Mononuclear cell (primary cell): ENCODE results near the gene CLDN11. TPM values are rescaled to one million over a fixed set of nuclear protein-coding genes. Genes with fewer than 3 reads are reported as not detected.

Experiments used
- H3K27me3 ChIP-seq: 2 replicates; pipeline ENCODE4 v1.6.0; 2011; ENCODE audit warnings: low read length, control low read depth; ENCODE audit not compliant: insufficient read depth
- H3K4me1 ChIP-seq: 2 replicates; pipeline ENCODE4 v1.5.1; 2011; ENCODE audit warnings: mild to moderate bottlenecking, low read length, control low read depth; ENCODE audit not compliant: insufficient read depth
- H3K4me3 ChIP-seq: 2 replicates; pipeline ENCODE4 v1.5.1; 2011; ENCODE audit warnings: mild to moderate bottlenecking, low read length, moderate library complexity
- H3K9me3 ChIP-seq: 2 replicates; pipeline ENCODE4 v1.5.1; 2011; ENCODE audit warnings: low read depth, mild to moderate bottlenecking, control low read depth, low read length
- total RNA-seq: library from RNA; depleted of rRNA; stranded (reverse); fragments of >200 nt; gene quantifications from one replicate; pipeline ENCODE4 v1.2.3, GENCODE V29; 2012

CLDN11 gene
- total RNA-seq, 1 donor: 0.21 TPM

- H3K9me3 ChIP-seq: no peaks in the 10 kb centered on the region
- peaks cover 11% of the 10 kb centered on the region for H3K27me3 ChIP-seq
- H3K4me1 ChIP-seq: no peaks in the 10 kb centered on the region
- H3K4me3 ChIP-seq: no peak overlapping the region
These were observed 54.7 kb downstream of the CLDN11 start for GRCh38 chr3:170473358-170473757.

DNA sequence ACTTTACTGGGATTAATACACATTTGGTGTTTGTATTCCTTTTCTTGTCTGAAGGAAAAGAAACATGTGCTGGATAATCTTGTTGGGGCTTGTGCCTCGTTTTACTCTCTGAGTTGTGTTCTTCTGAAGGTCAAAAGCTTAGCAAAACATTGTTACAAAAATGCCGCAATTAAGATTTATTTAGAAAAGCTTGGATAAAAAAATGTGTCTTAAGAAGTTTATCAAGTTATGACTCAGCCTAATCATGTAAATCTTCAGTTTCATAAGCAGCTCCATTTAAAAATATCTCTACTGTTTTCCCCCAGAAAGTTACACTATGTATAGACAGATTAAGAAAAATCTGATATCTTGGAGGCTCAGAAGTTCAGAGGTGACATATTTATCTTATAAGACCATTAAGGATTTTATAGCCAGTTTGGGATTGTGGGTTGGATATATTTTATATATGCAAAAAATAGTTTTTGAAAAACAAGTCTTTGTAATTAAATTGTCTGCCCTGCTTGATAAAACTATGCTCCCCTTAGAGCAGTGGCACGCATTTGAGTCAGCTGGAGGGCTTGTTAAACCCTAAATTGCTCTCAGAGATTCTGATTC, 56.5 kb downstream of the CLDN11 start:
- H3K4me3 ChIP-seq: no peak overlapping the region
- H3K27me3 ChIP-seq: peaks cover 7% of the 10 kb centered on the region
- no peaks in the 10 kb centered on the region for H3K9me3 ChIP-seq
- H3K4me1 ChIP-seq: no peaks in the 10 kb centered on the region

GRCh38 chr3:170476291-170476690, 57.6 kb downstream of the CLDN11 start:
- H3K4me1 ChIP-seq: no peaks in the 10 kb centered on the region
- H3K9me3 ChIP-seq: no peaks in the 10 kb centered on the region
- peaks cover 2% of the 10 kb centered on the region for H3K27me3 ChIP-seq
- H3K4me3 ChIP-seq: no peak overlapping the region

DNA sequence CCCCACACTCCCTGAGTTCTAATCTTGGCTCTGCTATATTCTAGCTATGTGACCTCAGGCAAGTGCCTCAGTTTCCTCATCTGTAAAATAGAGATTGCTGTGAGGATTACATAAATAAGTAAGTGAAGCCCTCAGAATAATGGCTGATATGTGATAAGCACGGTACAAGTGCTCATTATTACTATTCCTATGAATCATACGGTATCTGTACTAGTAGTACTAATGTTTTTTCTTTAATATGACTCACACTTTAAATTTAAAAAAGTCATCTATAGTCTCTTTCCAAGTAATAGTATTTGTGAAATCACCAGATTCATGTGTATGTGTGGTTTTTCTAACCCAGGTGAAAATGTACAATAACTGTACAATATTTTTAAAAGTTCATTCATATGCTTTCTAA, 58.7 kb downstream of the CLDN11 start:
- Histone ChIP-seq H3K9me3 (no peaks in the 10 kb centered on the region), H3K4me1 (no peaks in the 10 kb centered on the region), H3K27me3 (peaks cover 2% of the 10 kb centered on the region), H3K4me3 (no peak overlapping the region)

GRCh38 chr3:170480111-170480510, 61.4 kb downstream of the CLDN11 start:
- Histone ChIP-seq H3K4me3 (no peak overlapping the region), H3K27me3 (peaks cover 2% of the 10 kb centered on the region), H3K9me3 (no peaks in the 10 kb centered on the region), H3K4me1 (no peaks in the 10 kb centered on the region)

DNA sequence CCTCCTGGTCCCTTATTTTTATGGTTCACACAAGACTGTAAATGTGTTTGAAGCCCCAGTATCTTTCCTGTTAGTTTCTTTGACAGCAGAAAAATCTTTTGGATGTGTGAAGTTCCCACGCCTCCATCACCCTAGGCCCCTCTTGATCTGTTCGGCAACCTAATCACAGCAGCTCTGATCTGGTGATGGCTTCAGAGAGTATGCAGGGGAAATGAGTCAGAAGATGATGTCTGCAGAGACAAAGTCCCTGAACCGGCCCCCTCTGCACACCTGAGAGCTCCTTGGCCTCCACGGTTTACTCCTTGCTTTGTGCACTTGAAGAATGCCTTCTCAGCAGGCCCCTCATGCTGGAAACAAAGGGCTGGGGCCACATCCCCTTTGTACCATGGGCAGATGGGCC, 63.5 kb downstream of the CLDN11 start:
- no peaks in the 10 kb centered on the region for H3K9me3 ChIP-seq
- H3K4me3 ChIP-seq: no peak overlapping the region
- H3K27me3 ChIP-seq: peaks cover 1% of the 10 kb centered on the region
- no peaks in the 10 kb centered on the region for H3K4me1 ChIP-seq

- Histone ChIP-seq H3K9me3 (no peaks in the 10 kb centered on the region), H3K27me3 (no peaks in the 10 kb centered on the region), H3K4me3 (no peak overlapping the region), H3K4me1 (no peaks in the 10 kb centered on the region)
These were observed 65.0 kb downstream of the CLDN11 start for GRCh38 chr3:170483485-170484262.

Other genes with a start within 250 kb of the CLDN11 start
- 152 TPM for gene PHC3, start 237.1 kb upstream of the CLDN11 start, total RNA-seq
- 20.0 TPM for gene PRKCI, start 196.4 kb upstream of the CLDN11 start, total RNA-seq
- 107 TPM for gene SKIL, start 61.2 kb upstream of the CLDN11 start, total RNA-seq
- under 0.01 TPM for gene SLC7A14, start 167.2 kb downstream of the CLDN11 start, total RNA-seq